Dermis microvascular lymphatic vessel endothelial cell (primary cell): ENCODE results near the gene COL6A1. TPM values are rescaled to one million over a fixed set of nuclear protein-coding genes. Genes with fewer than 3 reads are reported as not detected.

ENCODE experiments used
- DNase-seq, 2 donors: peaks; one replicate each; pipeline versions ENCODE4 v3.0.0 to v3.0.0-alpha.2; 2010; ENCODE audit warnings: low read depth in 2 of 2
- total RNA-seq: library from RNA; depleted of rRNA; stranded (reverse); fragments of >200 nt; gene quantifications from 2 replicates; pipeline ENCODE4 v1.2.1, GENCODE V29; 2014

Gene COL6A1
- total RNA-seq, 1 donor from 2014 or later: 6.7 TPM

DNA sequence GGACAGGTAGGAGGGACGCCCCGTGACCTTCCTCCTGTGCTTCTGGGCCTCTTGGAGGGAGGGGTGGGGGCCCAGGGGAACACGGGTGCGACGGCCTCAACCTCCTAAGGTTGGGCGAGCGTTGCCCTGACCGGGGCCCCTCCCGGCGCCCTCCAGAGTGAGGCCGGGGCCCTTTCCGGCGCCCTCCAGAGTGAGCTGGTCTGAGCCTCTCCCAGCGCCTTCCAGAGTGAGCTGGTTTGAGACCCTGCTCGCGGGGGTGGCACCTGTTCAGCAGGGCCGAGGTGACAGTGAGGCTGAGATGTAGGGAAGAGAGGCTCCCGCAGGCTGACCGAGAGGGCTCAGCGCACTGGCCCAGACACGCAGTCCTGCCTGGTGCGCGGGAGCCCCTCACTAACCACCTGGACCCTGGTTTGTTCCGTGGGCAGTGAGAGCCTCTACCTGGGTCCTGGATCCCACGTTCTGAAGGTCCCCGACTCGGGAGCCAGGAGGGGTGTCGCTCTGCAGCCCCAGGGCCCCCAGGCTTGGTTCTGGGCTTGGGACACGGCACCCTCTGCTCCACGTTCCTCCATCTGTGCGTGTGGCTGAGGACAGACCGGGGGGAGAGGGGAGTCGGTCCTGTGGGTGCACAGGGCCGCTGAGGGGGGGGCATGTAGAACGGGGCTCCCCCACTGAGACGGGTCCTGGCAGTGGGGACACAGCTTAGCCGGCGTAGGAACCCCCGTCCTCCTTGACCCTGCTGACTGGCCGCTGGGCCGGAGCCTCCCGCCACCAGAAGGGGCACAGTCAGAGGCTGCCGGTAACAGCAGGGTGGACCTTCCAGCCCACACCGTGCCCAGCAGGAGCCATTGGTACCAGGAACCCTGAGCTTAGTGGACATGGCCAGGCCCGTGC lies 1.4 kb downstream of the COL6A1 start:
- DNase-seq: no peak

GRCh38 chr21:45983649-45983965 lies 2.0 kb downstream of the COL6A1 start:
- no peak for DNase-seq

- DNase-seq: no peak
Measured at GRCh38 chr21:45983981-45984551, 2.5 kb downstream of the COL6A1 start.

DNA sequence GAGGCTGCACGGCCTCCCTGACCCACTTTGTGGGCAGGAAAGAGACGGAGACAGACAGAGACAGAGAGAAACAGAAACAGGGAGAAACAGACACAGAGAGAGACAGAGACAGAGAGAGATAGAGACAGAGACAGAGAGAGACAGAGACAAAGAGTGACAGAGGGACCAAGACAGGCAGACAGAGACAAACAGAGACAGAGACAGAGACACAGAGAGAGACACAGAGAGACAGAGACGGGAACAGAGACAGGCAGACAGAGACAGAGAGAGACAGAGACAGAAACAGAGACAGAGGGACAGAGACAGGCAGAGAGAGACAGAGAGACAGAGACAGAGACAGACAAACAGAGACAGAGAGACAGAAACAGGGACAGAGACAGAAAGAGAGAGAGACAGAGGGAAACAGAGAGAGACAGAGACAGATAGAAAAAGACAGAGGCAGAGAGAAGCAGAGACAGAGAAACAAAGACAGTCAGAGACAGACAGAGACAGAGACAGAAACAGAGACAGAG lies 3.1 kb downstream of the COL6A1 start:
- DNase-seq: no peak

DNA sequence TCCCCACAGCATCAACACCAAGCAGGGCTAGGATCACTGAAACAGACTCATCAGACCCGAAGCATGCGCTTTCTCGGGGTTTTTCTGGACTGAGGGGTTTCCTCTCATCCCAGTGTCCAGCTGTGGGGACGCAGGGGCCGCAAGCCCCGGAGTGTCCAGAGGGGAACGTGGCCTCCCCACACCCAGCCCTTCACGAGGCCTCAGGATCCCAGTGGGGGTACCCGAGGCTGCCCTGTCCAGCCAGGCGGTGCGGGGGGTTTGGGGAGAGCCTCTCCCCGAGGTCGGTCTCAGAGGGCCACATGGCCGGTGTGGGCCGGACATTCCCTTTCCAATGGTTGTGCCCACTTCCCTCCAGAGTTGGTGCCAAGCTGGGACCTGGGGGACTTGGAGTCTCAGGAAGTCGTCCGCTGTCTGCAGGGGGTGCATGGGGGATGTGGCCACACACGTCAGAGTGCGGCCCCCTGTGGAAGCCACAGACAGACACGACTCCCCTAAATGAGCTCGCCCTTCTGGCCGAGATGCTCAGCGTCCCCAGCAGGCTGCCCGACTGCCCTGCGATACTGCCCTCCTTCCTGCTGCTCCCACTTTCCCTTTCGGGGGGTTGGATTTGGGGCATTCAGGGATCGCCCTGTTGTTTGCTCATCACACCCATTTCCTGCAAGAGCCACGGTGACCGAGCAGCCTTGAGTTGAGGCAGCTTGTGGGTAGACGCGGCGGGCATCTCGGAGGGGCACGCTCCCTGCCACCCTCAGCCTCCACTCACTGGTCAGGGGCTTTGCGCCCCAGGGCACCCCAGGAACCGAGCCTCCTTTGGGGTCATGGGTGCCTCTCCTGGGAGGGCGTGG lies 4.1 kb downstream of the COL6A1 start:
- no peak for DNase-seq

- DNase-seq: no peak
Measured at GRCh38 chr21:45986316-45987051, 4.9 kb downstream of the COL6A1 start.

DNA sequence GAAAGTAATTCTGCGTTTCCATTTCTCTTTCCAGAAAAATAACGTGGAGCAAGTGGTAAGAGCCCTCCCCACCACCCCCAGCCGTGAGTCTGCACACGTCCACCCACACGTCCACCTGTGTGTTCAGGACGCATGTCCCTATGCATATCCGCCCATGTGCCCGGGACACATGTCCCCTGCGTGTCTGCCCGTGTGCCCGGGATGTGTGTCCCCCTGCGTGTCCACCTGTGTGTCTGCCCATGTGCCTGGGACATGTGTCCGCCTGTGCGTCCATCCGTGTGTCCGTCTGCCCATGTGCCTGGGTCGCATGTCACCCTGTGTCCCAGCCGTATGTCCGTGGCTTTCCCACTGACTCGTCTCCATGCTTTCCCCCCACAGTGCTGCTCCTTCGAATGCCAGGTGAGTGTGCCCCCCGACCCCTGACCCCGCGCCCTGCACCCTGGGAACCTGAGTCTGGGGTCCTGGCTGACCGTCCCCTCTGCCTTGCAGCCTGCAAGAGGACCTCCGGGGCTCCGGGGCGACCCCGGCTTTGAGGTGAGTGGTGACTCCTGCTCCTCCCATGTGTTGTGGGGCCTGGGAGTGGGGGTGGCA lies 5.6 kb downstream of the COL6A1 start:
- DNase-seq: no peak

DNA sequence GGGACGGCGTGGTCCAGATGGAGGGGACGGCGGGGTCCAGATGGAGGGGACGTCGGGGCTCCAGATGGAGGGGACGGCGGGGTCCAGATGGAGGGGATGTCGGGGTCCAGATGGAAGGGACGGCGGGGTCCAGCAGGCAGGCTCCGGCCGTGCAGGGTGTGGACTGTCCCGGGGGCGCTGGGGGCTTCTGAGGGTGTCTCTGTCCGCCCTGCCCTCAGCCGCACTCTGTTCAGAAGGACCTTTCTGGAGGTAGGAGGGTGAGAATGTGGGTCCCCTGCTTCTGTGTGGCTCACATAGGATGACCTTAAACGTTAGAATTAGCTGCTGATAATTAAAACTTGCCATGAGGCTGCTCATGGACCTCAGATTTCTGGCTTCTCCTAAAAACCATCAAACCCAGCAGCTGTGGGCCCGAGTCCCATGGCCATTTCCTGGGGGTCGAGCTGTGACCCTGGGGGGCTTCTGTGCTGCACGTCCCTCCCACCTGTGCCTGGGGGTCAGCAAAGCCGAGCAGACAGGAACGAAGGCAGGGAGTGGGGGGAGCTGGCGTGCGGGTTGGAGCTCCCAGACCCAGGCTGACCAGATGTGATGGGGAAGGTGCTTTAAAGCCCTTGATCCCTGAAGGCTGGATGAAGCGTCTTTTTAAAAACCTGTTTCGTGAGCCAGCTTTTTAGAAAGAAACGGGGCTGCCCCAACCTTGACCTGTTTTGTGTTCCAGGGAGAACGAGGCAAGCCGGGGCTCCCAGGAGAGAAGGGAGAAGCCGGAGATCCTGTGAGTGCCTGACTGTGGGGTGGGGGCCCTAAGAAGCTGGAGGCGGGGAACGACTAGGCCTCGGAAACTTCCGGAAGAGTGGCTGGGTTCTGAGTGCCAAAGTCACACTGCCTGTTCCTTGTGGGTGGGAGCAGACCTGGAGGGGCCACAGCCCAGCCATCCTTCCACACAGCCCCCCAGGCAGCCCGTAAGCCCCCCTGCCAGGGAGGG lies 7.1 kb downstream of the COL6A1 start:
- no peak for DNase-seq

DNA sequence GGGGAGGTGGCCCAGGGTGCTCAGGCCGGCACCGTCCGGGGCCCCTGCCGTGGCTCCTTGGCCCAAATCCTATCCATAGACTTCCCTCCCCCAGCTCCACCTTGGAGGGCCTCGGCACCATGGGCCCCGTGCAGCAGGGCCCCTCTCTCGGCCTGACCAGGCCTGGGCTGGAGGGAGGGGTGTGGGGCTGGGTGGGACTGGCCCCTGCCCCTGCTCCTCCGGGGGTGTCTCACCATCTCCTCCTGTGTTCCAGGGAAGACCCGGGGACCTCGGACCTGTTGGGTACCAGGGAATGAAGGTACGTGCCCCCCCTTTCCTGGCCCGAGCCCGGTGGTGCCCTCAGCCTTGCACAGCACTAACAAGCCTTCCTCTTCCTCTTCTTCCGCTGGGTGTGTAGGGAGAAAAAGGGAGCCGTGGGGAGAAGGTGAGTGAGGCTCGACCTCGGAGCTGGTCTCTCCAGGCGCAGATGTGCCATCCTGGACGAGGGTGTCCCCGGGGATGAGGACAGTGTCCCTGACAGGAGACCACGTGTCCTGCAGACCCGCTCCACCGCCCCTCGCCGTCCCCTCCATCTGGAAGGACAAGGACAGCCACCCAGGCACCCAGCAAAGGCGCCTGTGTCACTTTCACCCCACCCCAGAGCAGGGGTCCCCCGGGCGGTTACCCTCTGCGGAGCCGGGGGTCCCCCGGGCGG lies 7.9 kb downstream of the COL6A1 start:
- no peak for DNase-seq

DNA sequence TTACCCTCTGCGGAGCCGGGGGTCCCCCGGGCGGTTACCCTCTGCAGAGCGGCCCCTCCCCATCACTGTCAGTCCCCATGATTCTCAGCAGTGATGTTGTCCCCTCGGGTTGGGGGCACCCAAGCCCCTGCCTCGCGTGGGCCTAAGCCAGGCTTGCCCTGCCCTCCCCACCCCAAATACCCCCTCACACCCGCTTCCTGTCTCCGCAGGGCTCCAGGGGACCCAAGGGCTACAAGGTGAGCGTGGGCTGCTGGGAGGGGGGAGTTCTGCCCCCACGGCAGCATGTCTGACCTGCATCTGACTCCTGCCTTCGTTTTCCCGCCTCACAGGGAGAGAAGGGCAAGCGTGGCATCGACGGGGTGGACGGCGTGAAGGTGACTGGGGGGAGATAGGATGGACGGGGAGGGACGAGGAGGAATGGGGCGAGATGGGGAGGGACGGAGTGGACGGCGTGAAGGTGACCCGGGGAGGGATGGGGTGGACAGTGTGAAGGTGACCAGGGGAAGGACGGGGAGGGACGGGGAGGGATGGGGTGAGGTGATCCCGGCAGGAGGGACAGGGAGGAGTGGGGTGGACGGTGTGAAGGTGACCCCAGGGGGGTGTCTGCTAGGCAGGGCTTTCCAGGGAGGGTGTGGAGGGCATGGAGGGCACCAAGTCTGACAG lies 8.6 kb downstream of the COL6A1 start:
- no peak for DNase-seq

GRCh38 chr21:45990741-45991605 lies 9.4 kb downstream of the COL6A1 start:
- no peak for DNase-seq

- no peak for DNase-seq
Measured at GRCh38 chr21:45991606-45992300, 10.2 kb downstream of the COL6A1 start.

GRCh38 chr21:45992301-45993209 lies 11.0 kb downstream of the COL6A1 start:
- no peak for DNase-seq

GRCh38 chr21:45993210-45994085 lies 11.9 kb downstream of the COL6A1 start:
- no peak for DNase-seq

DNA sequence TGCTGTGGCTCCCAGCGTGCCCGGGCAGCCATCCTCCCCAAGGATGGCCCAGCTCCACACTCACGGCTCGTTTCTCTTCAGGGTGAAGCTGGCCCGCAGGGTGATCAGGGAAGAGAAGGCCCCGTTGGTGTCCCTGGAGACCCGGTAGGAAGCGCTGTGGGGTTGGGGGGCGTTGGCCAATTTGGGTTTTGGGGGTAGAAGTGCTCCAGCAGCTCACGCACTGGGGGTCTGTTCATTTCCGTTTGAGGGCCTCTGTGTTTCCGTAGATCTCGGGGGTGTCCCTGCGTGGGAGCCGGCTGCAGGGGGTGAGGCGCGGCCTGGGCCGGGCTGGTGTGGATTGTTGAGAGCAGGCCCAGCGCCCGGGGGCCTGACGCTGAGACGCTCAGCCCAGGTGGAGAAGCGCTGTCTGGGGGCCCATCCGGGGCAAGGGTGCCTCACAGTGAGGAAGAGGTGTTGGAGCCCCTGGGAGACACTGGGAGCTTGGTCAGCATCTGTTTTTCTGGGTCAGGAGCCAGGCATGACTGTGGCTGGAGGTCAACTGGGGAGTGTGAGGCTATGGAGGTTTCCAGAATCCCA lies 12.6 kb downstream of the COL6A1 start:
- DNase-seq: no peak
